SK-N-SH treated with all-trans-retinoic acid at 6 μM for 48 hours (cell line): Measurements from ENCODE around the gene TM7SF2.

ENCODE experiments used
- ATAC-seq: fragments of 200-7000 bp; cut with Tn5 transposase; 3 replicates; pipeline ENCODE4 v1.9.1; 2020; ENCODE audit warnings: mild to moderate bottlenecking, moderate library complexity
- ARNTL ChIP-seq: fragments of 450-650 bp; formaldehyde crosslinking; IDR thresholded peaks from 2 replicates; pipeline ENCODE4 v1.5.0; 2020; ENCODE audit warnings: low read depth, mild to moderate bottlenecking, moderate library complexity, borderline replicate concordance
- BACH2 ChIP-seq: fragments of 250-450 bp; sonication (Bioruptor Pico); IDR thresholded peaks from 2 replicates; pipeline ENCODE4 v1.9.0; 2021; ENCODE audit warnings: mild to moderate bottlenecking, borderline replicate concordance
- CSDC2 ChIP-seq: fragments of 250-450 bp; sonication (Bioruptor Pico); IDR thresholded peaks from 2 replicates; pipeline ENCODE4 v1.5.0; 2020; ENCODE audit warnings: mild to moderate bottlenecking, moderate library complexity
- ESRRG ChIP-seq: fragments of 250-450 bp; sonication (Bioruptor Pico); IDR thresholded peaks from 2 replicates; pipeline ENCODE4 v1.6.1; 2021; ENCODE audit warnings: mild to moderate bottlenecking
- GLIS3 ChIP-seq: fragments of 250-450 bp; sonication (Bioruptor Pico); IDR thresholded peaks from 2 replicates; pipeline ENCODE4 v1.5.0; 2020; ENCODE audit warnings: mild to moderate bottlenecking, moderate library complexity
- ISL1 ChIP-seq: fragments of 250-450 bp; sonication (Bioruptor Pico); IDR thresholded peaks from 2 replicates; pipeline ENCODE4 v2.1.2; 2022; ENCODE audit warnings: mild to moderate bottlenecking, moderate library complexity
- OSR1 ChIP-seq: fragments of 250-450 bp; sonication (Bioruptor Pico); IDR thresholded peaks from 2 replicates; pipeline ENCODE4 v1.8.0; 2022; ENCODE audit warnings: moderate library complexity, mild to moderate bottlenecking, inconsistent platforms
- PPARA ChIP-seq: fragments of 250-450 bp; sonication (Bioruptor Pico); IDR thresholded peaks from 2 replicates; pipeline ENCODE4 v1.5.0; 2020; ENCODE audit warnings: mild to moderate bottlenecking, borderline replicate concordance
- RARB ChIP-seq: fragments of 250-450 bp; sonication (Bioruptor Pico); IDR thresholded peaks from 2 replicates; pipeline ENCODE4 v1.8.0; 2021; ENCODE audit warnings: mild to moderate bottlenecking, moderate library complexity
- SNAI2 ChIP-seq: fragments of 250-450 bp; sonication (Bioruptor Pico); IDR thresholded peaks from 2 replicates; pipeline ENCODE4 v1.5.0; 2020; ENCODE audit warnings: mild to moderate bottlenecking, moderate library complexity
- TCF4 ChIP-seq: fragments of 250-450 bp; sonication (Bioruptor Pico); IDR thresholded peaks from 2 replicates; pipeline ENCODE4 v1.8.0; 2021; ENCODE audit warnings: mild to moderate bottlenecking, moderate library complexity, borderline replicate concordance
- TOX ChIP-seq: fragments of 250-450 bp; sonication (Bioruptor Pico); IDR thresholded peaks from 2 replicates; pipeline ENCODE4 v1.8.0; 2021; ENCODE audit warnings: mild to moderate bottlenecking, moderate library complexity, borderline replicate concordance
- ZC3H10 ChIP-seq: fragments of 250-450 bp; sonication (Bioruptor Pico); IDR thresholded peaks from 2 replicates; pipeline ENCODE4 v1.5.1; 2021; ENCODE audit warnings: mild to moderate bottlenecking, moderate library complexity
- ZFP3 ChIP-seq: fragments of 250-450 bp; sonication (Bioruptor Pico); IDR thresholded peaks from 2 replicates; pipeline ENCODE4 v1.5.0; 2020; ENCODE audit warnings: mild to moderate bottlenecking, moderate library complexity
- ZFP30 ChIP-seq: fragments of 450-650 bp; formaldehyde crosslinking; IDR thresholded peaks from 2 replicates; pipeline ENCODE4 v1.5.0; 2022; ENCODE audit warnings: mild to moderate bottlenecking, moderate library complexity
- ZNF8 ChIP-seq: fragments of 450-650 bp; formaldehyde crosslinking; IDR thresholded peaks from 2 replicates; pipeline ENCODE4 v1.5.0; 2020; ENCODE audit warnings: mild to moderate bottlenecking, moderate library complexity
- TF ChIP-seq, protein P1 (sequence below): fragments of 250-450 bp; sonication (Bioruptor Pico); IDR thresholded peaks from 2 replicates; pipeline ENCODE4 v1.5.1; 2021; ENCODE audit warnings: mild to moderate bottlenecking, moderate library complexity
- TF ChIP-seq, protein P2 (sequence below): fragments of 250-450 bp; sonication (Bioruptor Pico); IDR thresholded peaks from 2 replicates; pipeline ENCODE4 v1.5.0; 2020; ENCODE audit warnings: mild to moderate bottlenecking, moderate library complexity
- TF ChIP-seq, protein P3 (sequence below): fragments of 250-450 bp; sonication (Bioruptor Pico); IDR thresholded peaks from 2 replicates; pipeline ENCODE4 v1.8.0; 2020; ENCODE audit warnings: mild to moderate bottlenecking, moderate library complexity, borderline replicate concordance

The TM7SF2 gene

DNA sequence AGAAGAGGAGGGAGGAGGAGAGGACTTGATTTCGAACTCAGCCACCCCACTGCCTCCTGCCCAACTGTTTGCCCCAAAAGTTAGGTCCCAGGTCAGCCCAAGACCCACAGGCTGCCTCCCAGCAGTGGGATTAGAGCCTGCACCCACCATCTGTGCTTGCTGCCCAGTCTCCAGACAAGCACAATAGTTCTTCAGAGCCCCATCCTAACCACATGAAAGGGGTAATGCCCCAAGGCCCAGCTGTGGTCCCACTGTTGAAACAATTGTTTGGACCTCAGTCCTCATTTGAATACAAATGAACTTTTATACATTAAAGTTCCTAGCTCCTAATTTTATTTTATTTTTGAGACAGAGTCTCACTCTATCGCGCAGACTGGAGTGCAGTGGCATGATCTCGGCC lies 21.0 kb upstream of the TM7SF2 start:
- TF ChIP-seq ZNF8, result no peak
- TF ChIP-seq OSR1 (CRISPR knock-in tag), result no peak
- ATAC-seq, result no peak

DNA sequence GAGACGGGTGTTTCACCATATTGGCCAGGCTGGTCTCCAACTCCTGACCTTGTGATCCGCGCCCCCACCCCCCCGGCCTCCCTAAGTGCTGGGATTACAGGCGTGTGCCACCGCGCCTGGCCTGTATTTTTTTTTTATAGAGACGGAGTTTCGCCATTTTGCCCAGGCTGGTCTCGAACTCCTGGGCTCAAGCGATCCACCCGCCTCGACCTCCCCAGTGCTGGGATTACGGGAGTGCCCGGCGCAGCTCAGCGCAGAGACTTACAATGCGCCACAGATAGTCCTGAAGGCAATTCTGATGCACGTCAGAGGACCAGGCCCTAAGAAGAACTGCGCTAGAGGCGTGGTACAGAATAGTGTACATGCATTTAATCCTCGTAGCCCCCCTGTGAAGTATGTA lies 16.2 kb upstream of the TM7SF2 start:
- no peak for TF ChIP-seq TCF4
- TF ChIP-seq GLIS3, result no peak
- no peak for TF ChIP-seq ESRRG (CRISPR knock-in tag)
- no peak for TF ChIP-seq TOX (CRISPR knock-in tag)
- TF ChIP-seq, protein P1, sequence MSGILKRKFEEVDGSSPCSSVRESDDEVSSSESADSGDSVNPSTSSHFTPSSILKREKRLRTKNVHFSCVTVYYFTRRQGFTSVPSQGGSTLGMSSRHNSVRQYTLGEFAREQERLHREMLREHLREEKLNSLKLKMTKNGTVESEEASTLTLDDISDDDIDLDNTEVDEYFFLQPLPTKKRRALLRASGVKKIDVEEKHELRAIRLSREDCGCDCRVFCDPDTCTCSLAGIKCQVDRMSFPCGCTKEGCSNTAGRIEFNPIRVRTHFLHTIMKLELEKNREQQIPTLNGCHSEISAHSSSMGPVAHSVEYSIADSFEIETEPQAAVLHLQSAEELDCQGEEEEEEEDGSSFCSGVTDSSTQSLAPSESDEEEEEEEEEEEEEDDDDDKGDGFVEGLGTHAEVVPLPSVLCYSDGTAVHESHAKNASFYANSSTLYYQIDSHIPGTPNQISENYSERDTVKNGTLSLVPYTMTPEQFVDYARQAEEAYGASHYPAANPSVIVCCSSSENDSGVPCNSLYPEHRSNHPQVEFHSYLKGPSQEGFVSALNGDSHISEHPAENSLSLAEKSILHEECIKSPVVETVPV (CRISPR knock-in tag), result no peak
- TF ChIP-seq ZFP30 (CRISPR knock-in tag), result no peak
- TF ChIP-seq, protein P2, sequence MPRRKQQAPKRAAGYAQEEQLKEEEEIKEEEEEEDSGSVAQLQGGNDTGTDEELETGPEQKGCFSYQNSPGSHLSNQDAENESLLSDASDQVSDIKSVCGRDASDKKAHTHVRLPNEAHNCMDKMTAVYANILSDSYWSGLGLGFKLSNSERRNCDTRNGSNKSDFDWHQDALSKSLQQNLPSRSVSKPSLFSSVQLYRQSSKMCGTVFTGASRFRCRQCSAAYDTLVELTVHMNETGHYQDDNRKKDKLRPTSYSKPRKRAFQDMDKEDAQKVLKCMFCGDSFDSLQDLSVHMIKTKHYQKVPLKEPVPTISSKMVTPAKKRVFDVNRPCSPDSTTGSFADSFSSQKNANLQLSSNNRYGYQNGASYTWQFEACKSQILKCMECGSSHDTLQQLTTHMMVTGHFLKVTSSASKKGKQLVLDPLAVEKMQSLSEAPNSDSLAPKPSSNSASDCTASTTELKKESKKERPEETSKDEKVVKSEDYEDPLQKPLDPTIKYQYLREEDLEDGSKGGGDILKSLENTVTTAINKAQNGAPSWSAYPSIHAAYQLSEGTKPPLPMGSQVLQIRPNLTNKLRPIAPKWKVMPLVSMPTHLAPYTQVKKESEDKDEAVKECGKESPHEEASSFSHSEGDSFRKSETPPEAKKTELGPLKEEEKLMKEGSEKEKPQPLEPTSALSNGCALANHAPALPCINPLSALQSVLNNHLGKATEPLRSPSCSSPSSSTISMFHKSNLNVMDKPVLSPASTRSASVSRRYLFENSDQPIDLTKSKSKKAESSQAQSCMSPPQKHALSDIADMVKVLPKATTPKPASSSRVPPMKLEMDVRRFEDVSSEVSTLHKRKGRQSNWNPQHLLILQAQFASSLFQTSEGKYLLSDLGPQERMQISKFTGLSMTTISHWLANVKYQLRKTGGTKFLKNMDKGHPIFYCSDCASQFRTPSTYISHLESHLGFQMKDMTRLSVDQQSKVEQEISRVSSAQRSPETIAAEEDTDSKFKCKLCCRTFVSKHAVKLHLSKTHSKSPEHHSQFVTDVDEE (CRISPR knock-in tag), result no peak
- ATAC-seq, result no peak

DNA sequence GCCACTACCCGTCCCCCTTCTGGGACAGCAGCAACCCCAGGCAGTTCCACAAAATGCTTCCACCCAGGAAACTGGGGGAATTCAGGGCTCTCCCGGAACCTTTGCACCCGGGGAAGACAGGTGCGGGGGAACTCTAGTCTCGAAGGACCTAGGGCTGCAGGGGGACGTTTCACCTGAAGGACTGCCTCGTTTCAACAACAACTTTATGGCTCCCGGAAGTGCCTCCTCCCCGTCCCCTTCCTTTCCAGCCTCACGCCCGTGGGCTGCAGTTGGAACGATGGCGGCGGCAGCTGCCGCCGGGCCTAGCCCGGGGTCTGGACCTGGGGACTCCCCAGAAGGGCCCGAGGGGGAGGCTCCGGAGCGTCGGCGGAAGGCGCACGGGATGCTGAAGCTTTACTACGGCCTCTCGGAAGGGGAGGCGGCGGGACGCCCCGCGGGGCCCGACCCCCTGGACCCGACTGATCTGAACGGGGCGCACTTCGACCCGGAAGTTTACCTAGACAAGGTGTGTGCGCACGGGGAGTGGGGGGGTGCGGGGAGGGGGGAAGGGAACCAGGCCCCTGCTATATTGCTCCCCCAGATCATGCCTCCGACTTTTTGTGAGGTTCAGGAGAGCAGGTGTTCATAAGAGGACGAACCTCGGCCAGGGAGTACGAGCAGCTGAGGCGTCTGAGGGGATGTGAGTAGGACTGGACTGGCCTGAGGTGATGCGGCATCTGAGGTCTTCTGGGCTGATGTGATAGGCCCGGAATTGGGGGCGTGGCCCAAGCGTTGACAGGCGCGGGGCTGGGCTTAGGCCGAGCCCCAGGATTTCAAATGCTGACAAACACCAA lies 15.5 kb upstream of the TM7SF2 start, which contains the start of gene VPS51:
Gene VPS51, plus strand, starts transcription at position 241 of the 833 bp plus-strand sequence. Its CDS starts 37 bp downstream, at position 278.
- peak; percentile 99 for ATAC-seq
- TF ChIP-seq, protein P3, sequence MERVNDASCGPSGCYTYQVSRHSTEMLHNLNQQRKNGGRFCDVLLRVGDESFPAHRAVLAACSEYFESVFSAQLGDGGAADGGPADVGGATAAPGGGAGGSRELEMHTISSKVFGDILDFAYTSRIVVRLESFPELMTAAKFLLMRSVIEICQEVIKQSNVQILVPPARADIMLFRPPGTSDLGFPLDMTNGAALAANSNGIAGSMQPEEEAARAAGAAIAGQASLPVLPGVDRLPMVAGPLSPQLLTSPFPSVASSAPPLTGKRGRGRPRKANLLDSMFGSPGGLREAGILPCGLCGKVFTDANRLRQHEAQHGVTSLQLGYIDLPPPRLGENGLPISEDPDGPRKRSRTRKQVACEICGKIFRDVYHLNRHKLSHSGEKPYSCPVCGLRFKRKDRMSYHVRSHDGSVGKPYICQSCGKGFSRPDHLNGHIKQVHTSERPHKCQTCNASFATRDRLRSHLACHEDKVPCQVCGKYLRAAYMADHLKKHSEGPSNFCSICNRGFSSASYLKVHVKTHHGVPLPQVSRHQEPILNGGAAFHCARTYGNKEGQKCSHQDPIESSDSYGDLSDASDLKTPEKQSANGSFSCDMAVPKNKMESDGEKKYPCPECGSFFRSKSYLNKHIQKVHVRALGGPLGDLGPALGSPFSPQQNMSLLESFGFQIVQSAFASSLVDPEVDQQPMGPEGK (CRISPR knock-in tag), result no peak
- TF ChIP-seq, protein P1 (CRISPR knock-in tag), result no peak
- TF ChIP-seq RARB (CRISPR knock-in tag) (peak; percentile 81; the same call in 1 of the 2 replicates), ZFP3 (CRISPR knock-in tag) (peak; percentile 57), CSDC2 (CRISPR knock-in tag) (peak; percentile 74; the same call in 1 of the 2 replicates), ISL1 (CRISPR knock-in tag) (no peak), GLIS3 (0 out of 2 replicates have a peak, but pooled peaks have one; percentile 24)
- TF ChIP-seq, protein P2 (CRISPR knock-in tag), result peak; percentile 80

DNA sequence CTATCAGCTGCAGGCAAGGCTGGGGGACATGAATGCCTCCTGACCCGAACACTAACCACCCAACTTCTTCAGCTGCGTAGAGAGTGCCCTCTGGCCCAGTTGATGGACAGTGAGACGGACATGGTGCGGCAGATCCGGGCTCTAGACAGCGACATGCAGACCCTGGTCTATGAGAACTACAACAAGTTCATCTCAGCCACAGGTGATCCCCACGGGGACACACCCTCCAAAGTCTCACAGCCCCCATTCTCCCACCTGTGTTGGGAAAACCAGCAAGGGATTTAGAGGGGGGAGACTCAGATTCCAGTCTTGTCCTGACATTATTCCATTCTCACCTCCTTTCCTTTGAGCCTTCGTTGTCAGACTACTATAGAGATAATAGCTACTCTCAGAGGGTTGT lies 14.7 kb upstream of the TM7SF2 start:
- peak; percentile 5; the same call in 2 of the 3 replicates for ATAC-seq
- TF ChIP-seq, protein P1 (CRISPR knock-in tag), result no peak
- TF ChIP-seq ARNTL (CRISPR knock-in tag) (no peak), ZC3H10 (CRISPR knock-in tag) (no peak), TOX (CRISPR knock-in tag) (no peak), BACH2 (no peak), ESRRG (CRISPR knock-in tag) (no peak), ZFP3 (CRISPR knock-in tag) (no peak), SNAI2 (CRISPR knock-in tag) (no peak), RARB (CRISPR knock-in tag) (no peak), ISL1 (CRISPR knock-in tag) (no peak), PPARA (no peak)
- TF ChIP-seq, protein P2 (CRISPR knock-in tag), result no peak
